ENCODE results near the gene ZNF506.
"Not testable (repeated sequence)": the region's sequence is repeated elsewhere in the genome, so short reads cannot be mapped to it uniquely, and the experiment has no call there.

The ZNF506 gene

GRCh38 chr19:19778666-19779065 is 42.9 kb downstream of the ZNF506 start:
- DNase-seq (ENCODE audit: low read depth in 2 of 2) = no peak

DNA sequence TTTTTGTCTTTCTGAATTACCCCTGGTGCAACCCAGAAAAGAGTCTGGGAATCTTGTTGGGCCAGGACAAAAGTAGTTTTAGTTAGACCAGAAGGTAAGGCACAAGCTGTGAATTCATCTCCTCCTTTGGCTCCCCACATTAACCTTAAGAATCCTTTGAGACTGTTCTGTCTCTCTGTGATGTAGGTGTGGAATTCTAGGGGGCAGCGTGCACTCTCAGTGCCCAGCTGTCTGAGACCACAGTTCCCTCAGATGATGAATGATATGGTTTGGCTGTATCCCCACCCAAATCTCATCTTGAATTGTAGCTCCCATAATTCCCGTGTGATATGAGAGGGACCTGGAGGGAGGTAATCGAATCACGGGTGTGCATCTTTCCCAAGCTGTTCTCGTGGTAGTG is 43.9 kb downstream of the ZNF506 start:
- no peak for DNase-seq (ENCODE audit: low read depth in 2 of 2)

DNA sequence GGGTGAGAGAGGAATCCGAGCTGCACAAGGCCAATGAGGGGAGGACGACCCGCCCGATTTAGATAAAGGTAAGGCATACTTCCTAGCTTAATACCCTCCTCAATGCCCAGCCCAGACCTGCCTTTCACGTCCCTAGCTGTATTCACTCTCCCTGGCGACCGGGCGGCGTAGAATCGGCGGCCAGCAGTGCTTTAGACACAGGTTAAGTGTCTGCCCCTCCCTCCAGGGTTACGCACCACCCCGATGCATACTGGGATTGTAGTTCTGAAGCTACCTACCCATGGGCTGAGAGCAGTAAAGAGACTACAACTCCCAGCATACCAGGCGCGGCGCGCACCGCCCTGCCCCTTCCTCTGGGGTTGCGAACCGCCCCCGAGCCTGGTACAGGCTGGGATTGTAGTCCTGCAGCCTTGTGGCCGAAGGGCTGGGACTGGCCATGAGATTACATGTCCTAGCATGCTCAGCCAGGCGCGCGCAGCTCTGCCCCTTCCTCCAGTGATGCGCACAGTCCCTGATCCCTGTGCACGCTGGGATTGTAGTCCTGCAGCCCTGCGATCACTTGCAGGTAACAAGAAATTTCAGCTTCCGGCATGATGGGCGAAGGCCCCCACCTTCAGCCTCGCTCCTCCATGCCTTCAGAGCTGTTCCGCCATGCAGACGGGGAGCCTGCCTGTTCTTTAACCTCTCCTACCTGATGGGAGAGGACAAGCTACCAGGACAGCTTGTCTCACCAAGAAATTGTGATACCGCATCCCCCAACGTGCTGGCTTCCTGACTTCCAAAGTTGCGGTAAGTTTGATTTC is 45.1 kb downstream of the ZNF506 start:
- DNase-seq (ENCODE audit: low read depth in 2 of 2) = peak; percentile 86 to 88

DNA sequence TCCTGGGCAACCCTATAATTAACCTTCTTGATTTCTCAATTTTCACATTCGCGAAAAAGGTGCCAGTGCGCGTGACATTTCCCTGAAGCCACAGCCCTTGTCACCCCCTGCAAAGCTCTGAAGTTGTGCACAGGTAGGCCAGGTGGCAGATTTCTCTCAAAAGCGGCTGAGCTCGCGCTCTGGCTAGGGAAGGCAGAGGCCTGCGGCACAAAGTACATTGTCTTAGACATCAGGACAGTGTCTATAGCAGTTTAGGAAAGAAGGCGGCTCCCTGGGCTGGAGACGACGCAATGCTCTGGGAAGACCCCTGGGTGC is 45.7 kb downstream of the ZNF506 start:
- DNase-seq (ENCODE audit: low read depth in 2 of 2) = no peak

DNA sequence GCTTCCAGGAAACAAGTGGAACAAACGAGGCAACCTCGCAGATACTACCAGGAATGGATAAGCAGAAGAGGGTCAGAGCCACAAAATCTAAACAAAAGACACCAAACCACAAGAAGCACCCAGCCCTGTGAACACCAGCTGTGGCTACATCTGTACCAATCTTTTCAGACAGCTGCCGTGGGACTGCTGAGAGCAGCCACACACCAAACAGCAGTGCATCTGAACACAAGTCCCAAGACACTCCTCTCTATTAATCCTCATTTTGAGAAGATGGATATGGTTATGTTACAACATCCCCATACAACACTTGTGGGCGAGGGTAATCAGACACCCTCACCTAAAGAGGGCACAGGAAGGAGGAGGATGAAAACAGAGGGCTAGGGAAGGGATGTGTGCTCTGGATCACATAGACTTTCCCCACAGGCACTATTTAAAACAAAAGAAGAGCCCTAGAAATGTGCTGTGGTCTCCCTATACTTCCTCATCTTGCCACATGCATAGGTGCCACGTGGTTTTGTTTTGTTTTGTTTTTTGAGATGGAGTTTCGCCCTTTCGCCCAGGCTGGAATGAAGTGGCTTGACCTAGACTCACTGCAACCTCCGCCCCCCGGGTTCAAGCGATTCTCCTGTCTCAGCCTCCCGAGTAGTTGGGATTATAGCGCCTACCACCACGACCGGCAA is 47.1 kb downstream of the ZNF506 start:
- DNase-seq (ENCODE audit: low read depth in 2 of 2) = no peak

DNA sequence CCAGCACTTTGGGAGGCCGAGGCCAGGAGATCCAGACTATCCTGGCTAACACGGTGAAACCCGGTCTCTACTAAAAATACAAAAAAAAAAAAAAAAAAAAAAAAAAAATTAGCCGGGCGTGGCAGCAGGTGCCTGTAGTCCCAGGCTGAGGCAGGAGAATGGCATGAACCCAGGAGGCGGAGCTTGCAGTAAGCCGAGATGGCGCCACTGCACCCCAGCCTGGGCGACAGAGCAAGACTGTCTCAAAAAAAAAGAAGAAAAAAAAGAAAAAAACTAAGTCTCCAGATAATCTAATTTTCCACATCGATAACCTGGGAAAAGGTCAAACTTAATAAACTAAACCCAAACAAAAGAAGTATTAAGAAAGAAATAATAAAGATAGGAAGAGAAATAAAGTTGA is 49.6 kb downstream of the ZNF506 start:
- DNase-seq (ENCODE audit: low read depth in 2 of 2) = not testable (repeated sequence)

- DNase-seq (ENCODE audit: low read depth in 2 of 2) = not testable (repeated sequence)
Observed at GRCh38 chr19:19769971-19770370, 51.6 kb downstream of the ZNF506 start.

- no peak for DNase-seq (ENCODE audit: low read depth in 2 of 2)
Observed at GRCh38 chr19:19758164-19758563, 63.4 kb downstream of the ZNF506 start.

DNA sequence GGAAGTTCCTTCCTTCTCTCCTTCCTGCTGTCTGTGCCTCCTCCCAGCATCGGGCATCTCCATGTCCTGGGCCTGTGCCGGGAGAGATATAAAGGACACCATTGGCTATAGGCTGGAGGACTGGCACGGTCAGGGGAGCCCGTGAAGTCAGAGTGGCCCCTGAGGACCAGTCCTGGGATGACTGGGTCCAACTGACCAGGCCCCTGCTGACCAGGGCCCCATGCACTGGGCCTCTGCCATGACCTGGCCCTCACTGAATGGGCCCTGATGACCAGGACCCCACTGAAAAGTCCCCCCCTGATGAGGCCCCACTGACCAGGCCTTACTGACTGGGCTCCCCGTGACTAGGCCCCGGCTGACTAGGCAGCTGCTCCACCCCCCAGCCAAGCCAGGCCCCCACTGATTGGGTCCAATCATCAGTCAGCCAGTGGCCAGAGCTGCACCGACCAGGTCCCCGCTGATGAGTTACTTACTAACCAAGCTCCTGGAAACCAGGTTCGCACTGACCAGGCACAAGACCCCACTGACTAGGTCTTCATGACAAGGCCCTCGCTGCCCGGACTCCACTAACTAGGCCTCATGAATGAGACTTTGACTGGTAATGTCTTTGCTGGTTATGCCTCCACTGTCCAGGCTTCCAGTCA is 68.7 kb downstream of the ZNF506 start:
- DNase-seq (ENCODE audit: low read depth in 2 of 2) = no peak

DNA sequence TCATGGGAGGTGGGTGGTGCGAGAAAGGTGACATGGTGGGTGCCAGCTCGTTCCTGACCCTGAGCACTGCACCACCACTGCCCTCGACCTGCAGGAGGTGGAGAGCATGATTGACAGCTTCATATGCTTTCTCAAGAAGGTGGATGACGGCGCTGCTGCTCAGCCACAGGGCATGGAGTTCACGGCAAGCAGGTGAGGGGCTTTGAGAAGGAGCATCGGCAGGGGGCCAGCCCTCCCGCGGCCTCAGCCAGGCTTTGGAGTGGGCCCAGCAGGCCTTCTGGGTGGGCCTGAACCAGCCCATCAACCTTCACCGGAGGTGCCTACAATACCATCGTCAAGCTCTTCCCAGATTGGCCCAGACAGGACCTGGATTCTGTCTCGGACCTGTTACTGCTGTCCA is 69.7 kb downstream of the ZNF506 start:
- DNase-seq (ENCODE audit: low read depth in 2 of 2) = no peak

DNA sequence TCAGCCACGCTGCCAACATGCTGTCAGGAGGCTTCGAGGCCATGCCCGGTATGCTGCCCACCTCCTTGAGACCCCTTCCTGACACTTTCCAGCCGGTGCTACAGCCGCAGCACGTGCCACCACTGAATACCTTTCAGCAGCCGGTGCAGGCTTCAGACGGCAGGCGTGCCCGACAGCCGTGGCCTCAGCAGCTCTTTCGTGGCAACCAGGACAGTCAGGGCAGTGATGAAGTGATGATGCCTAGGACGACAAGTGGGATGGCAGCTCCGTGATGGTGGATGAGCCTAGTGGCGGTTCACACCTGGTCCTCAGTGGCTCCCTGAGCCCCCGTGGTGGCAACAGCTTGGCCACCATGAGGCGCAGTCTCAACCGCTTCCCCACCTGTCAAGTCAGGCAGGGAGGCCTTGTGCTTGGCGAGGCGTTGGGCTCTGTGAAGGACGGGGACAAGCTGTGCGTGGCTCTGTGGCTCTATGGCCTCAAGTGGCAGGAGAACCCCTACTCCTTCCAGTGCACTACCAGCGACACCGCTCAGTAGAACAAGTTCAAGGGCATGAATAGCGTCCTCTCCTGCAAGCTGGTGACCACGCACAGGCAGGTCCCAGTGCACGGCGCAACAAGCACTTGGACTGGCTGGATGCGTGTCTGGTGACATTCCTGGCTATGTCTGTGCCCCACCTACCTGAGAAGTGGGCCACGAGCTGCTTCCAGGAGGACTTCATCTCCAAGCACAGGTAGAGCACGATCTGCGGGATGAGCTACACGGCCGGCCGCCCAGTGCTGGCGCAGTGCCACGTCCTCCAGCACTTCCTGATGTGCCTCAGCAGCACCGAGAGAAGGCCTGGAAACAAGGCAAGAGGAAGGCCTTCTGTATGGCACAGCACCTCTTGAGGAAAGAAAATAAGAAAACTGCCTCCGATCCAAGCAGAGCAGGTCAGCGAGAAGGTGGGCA is 70.4 kb downstream of the ZNF506 start:
- DNase-seq (ENCODE audit: low read depth in 2 of 2) = no peak

- DNase-seq (ENCODE audit: low read depth in 2 of 2) = no peak
Observed at GRCh38 chr19:19749908-19750841, 71.4 kb downstream of the ZNF506 start.

GRCh38 chr19:19749117-19749907 is 72.2 kb downstream of the ZNF506 start:
- DNase-seq (ENCODE audit: low read depth in 2 of 2) = no peak

- no peak for DNase-seq (ENCODE audit: low read depth in 2 of 2)
Observed at GRCh38 chr19:19748249-19748938, 73.2 kb downstream of the ZNF506 start.

DNA sequence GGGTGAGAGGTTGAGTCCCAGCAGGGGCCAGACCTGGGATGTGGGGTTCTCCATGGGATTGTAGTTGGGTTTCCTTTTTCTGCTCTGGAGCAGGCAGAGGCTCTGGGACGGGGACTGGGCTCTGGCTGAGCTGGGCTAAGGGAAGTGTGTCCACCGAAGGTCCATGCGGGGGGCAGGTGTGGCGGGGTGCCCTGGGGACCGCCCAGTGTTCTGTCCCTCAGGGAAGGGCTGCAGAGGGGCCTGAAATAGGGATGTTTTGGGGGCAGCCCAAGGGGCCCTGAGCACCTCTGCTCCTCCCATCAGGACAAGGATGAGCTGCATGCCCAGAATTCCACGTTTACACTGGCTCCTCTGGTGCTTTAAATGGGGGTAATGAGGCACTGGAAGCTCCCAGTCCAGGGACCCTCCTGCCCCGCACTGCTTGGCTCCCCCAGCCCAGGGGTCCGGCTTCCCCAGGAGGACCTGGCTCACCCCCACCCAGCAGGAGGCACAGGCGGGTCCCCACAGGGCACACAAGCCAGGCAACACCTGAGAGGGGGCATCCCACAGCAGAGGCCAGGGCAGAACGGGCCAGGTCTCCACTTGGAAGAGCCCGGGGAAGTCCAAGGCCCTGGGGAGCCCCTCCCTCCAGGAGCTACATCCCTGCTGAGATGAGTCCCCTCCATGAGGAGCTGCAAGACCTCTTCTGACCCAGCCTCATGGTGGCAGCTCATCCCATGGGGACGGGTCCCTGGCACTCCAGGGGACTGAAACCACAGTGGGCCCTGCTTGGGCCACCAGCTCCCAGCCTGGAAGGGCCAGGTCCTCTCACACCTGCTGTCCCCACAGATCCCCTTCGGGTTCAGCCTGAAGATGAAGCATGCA is 74.0 kb downstream of the ZNF506 start:
- no peak for DNase-seq (ENCODE audit: low read depth in 2 of 2)

- no peak for DNase-seq (ENCODE audit: low read depth in 2 of 2)
Observed at GRCh38 chr19:19746286-19747213, 75.0 kb downstream of the ZNF506 start.
